HEK293 (cell line): ENCODE data around the gene POGZ.

Source experiments
- BCL11B ChIP-seq: fragments of 450-650 bp; formaldehyde crosslinking; IDR thresholded peaks from 2 replicates; pipeline ENCODE4 v1.5.1; 2016; ENCODE audit warnings: low read depth, missing biosample characterization, missing genetic modification characterization
- CTCF ChIP-seq: fragments of 450-650 bp; formaldehyde crosslinking; IDR thresholded peaks from 2 replicates; pipeline ENCODE4 v1.5.1; 2016; ENCODE audit warnings: missing biosample characterization, missing genetic modification characterization
- GLI4 ChIP-seq: fragments of 450-650 bp; formaldehyde crosslinking; IDR thresholded peaks from 2 replicates; pipeline ENCODE4 v1.5.1; 2016; ENCODE audit warnings: missing biosample characterization, missing genetic modification characterization
- YY1 ChIP-seq: fragments of 450-650 bp; formaldehyde crosslinking; IDR thresholded peaks from 2 replicates; pipeline ENCODE4 v1.5.1; 2018; ENCODE audit warnings: missing biosample characterization, missing genetic modification characterization
- ZBTB48 ChIP-seq: fragments of 450-650 bp; formaldehyde crosslinking; IDR thresholded peaks from 2 replicates; pipeline ENCODE4 v1.5.1; 2016; ENCODE audit warnings: missing biosample characterization, missing genetic modification characterization
- ZFP41 ChIP-seq: fragments of 450-650 bp; formaldehyde crosslinking; IDR thresholded peaks from 2 replicates; pipeline ENCODE4 v1.5.1; 2016; ENCODE audit warnings: missing biosample characterization, missing genetic modification characterization, borderline replicate concordance
- ZNF561 ChIP-seq: fragments of 450-650 bp; IDR thresholded peaks from 2 replicates; pipeline ENCODE4 v1.5.1; 2018; ENCODE audit warnings: missing biosample characterization, missing genetic modification characterization, borderline replicate concordance
- ZNF830 ChIP-seq: fragments of 450-650 bp; IDR thresholded peaks from 2 replicates; pipeline ENCODE4 v1.5.0; 2018; ENCODE audit warnings: missing biosample characterization, missing genetic modification characterization, low read depth, mild to moderate bottlenecking, moderate library complexity
- ZNF843 ChIP-seq: fragments of 450-650 bp; formaldehyde crosslinking; IDR thresholded peaks from 2 replicates; pipeline ENCODE4 v1.5.1; 2016; ENCODE audit warnings: missing biosample characterization, missing genetic modification characterization
- TF ChIP-seq, protein P1 (sequence below): fragments of 450-650 bp; formaldehyde crosslinking; IDR thresholded peaks from 2 replicates; pipeline ENCODE4 v1.5.1; 2016; ENCODE audit warnings: missing biosample characterization, missing genetic modification characterization, low read depth
- TF ChIP-seq, protein P2 (sequence below): fragments of 450-650 bp; formaldehyde crosslinking; IDR thresholded peaks from 2 replicates; pipeline ENCODE4 v1.5.1; 2016; ENCODE audit warnings: missing biosample characterization, missing genetic modification characterization

DNA sequence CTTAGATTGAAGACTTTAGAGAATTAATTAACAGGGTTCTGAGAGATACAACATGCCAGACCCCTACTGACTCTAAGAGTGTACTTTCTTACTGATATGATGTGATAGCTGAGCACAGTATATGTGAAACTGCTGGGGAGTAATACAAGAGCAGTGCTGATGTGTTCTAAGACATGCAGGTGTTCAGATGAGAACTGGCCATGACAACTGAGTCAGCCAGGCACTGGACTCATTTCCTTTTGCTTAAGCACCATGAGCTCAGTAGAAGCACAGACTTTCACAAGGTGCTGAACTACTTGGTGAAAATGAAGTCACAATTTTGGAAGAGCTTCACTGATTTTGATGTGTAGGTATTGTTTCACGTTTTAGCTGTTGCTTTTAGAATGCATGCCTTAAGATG lies 15.9 kb upstream of the POGZ start:
- TF ChIP-seq ZNF843 (tag by site-specific recombination) (no peak), ZNF561 (tag by site-specific recombination) (no peak), GLI4 (tag by site-specific recombination) (no peak), ZBTB48 (no peak), CTCF (tag by site-specific recombination) (no peak), YY1 (tag by site-specific recombination) (no peak), ZNF830 (tag by site-specific recombination) (no peak), ZFP41 (tag by site-specific recombination) (no peak), BCL11B (tag by site-specific recombination) (no peak)
- TF ChIP-seq, protein P1, sequence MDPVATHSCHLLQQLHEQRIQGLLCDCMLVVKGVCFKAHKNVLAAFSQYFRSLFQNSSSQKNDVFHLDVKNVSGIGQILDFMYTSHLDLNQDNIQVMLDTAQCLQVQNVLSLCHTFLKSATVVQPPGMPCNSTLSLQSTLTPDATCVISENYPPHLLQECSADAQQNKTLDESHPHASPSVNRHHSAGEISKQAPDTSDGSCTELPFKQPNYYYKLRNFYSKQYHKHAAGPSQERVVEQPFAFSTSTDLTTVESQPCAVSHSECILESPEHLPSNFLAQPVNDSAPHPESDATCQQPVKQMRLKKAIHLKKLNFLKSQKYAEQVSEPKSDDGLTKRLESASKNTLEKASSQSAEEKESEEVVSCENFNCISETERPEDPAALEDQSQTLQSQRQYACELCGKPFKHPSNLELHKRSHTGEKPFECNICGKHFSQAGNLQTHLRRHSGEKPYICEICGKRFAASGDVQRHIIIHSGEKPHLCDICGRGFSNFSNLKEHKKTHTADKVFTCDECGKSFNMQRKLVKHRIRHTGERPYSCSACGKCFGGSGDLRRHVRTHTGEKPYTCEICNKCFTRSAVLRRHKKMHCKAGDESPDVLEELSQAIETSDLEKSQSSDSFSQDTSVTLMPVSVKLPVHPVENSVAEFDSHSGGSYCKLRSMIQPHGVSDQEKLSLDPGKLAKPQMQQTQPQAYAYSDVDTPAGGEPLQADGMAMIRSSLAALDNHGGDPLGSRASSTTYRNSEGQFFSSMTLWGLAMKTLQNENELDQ (tag by site-specific recombination): no peak
- TF ChIP-seq, protein P2, sequence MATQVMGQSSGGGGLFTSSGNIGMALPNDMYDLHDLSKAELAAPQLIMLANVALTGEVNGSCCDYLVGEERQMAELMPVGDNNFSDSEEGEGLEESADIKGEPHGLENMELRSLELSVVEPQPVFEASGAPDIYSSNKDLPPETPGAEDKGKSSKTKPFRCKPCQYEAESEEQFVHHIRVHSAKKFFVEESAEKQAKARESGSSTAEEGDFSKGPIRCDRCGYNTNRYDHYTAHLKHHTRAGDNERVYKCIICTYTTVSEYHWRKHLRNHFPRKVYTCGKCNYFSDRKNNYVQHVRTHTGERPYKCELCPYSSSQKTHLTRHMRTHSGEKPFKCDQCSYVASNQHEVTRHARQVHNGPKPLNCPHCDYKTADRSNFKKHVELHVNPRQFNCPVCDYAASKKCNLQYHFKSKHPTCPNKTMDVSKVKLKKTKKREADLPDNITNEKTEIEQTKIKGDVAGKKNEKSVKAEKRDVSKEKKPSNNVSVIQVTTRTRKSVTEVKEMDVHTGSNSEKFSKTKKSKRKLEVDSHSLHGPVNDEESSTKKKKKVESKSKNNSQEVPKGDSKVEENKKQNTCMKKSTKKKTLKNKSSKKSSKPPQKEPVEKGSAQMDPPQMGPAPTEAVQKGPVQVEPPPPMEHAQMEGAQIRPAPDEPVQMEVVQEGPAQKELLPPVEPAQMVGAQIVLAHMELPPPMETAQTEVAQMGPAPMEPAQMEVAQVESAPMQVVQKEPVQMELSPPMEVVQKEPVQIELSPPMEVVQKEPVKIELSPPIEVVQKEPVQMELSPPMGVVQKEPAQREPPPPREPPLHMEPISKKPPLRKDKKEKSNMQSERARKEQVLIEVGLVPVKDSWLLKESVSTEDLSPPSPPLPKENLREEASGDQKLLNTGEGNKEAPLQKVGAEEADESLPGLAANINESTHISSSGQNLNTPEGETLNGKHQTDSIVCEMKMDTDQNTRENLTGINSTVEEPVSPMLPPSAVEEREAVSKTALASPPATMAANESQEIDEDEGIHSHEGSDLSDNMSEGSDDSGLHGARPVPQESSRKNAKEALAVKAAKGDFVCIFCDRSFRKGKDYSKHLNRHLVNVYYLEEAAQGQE (tag by site-specific recombination): no peak
